Measurements from ENCODE around the gene HNRNPC.
"Not testable (repeated sequence)": the region's sequence is repeated elsewhere in the genome, so short reads cannot be mapped to it uniquely, and the experiment has no call there.

Gene HNRNPC

GRCh38 chr14:21258005-21258888, 11.0 kb downstream of the HNRNPC start:
- no peaks in the 10 kb centered on the region for H3K27me3 ChIP-seq (ENCODE audit: control insufficient read depth in 1 of 2, insufficient read depth in 2 of 2, low read length in 2 of 2)
- peaks cover 10% of the 10 kb centered on the region for H3K4me1 ChIP-seq (ENCODE audit: control insufficient read depth, insufficient read depth, low read length)
- no peaks in the 10 kb centered on the region for H3K9me3 ChIP-seq (ENCODE audit: control insufficient read depth in 2 of 2, low read length in 2 of 2)
- no peak overlapping the region for H3K4me3 ChIP-seq (ENCODE audit: low read length in 2 of 2)
- H3K27ac ChIP-seq (ENCODE audit: low read length) = no peak overlapping the region
- H3K36me3 ChIP-seq (ENCODE audit: control insufficient read depth in 2 of 2, insufficient read depth in 2 of 2, low read length in 2 of 2) = peaks cover 11 to 24% of the 10 kb centered on the region in 2 donors
- H3K9ac ChIP-seq (ENCODE audit: low read length in 2 of 2) = no peak overlapping the region

- no peak overlapping the region for H3K27ac ChIP-seq (ENCODE audit: low read length)
- H3K27me3 ChIP-seq (ENCODE audit: control insufficient read depth in 1 of 2, insufficient read depth in 2 of 2, low read length in 2 of 2) = no peaks in the 10 kb centered on the region
- H3K9me3 ChIP-seq (ENCODE audit: control insufficient read depth in 2 of 2, low read length in 2 of 2) = no peaks in the 10 kb centered on the region
- peaks cover 10% of the 10 kb centered on the region for H3K4me1 ChIP-seq (ENCODE audit: control insufficient read depth, insufficient read depth, low read length)
- no peak overlapping the region for H3K9ac ChIP-seq (ENCODE audit: low read length in 2 of 2)
- H3K36me3 ChIP-seq (ENCODE audit: control insufficient read depth in 2 of 2, insufficient read depth in 2 of 2, low read length in 2 of 2) = peaks cover 8 to 22% of the 10 kb centered on the region in 2 donors
- no peak overlapping the region for H3K4me3 ChIP-seq (ENCODE audit: low read length in 2 of 2)
Observed at GRCh38 chr14:21257394-21257909, 11.8 kb downstream of the HNRNPC start.

- Histone ChIP-seq H3K4me3 (ENCODE audit: low read length in 2 of 2) (no peak overlapping the region), H3K9me3 (ENCODE audit: control insufficient read depth in 2 of 2, low read length in 2 of 2) (no peaks in the 10 kb centered on the region), H3K27ac (ENCODE audit: low read length) (no peak overlapping the region), H3K9ac (ENCODE audit: low read length in 2 of 2) (no peak overlapping the region), H3K4me1 (ENCODE audit: control insufficient read depth, insufficient read depth, low read length) (peaks cover 10% of the 10 kb centered on the region), H3K36me3 (ENCODE audit: control insufficient read depth in 2 of 2, insufficient read depth in 2 of 2, low read length in 2 of 2) (peaks cover 9 to 19% of the 10 kb centered on the region in 2 donors), H3K27me3 (ENCODE audit: control insufficient read depth in 1 of 2, insufficient read depth in 2 of 2, low read length in 2 of 2) (no peaks in the 10 kb centered on the region)
Observed at GRCh38 chr14:21256539-21257393, 12.5 kb downstream of the HNRNPC start.

- Histone ChIP-seq H3K9ac (ENCODE audit: low read length in 2 of 2) (peak overlapping the region in 1 of 2 donors; percentile 15), H3K4me1 (ENCODE audit: control insufficient read depth, insufficient read depth, low read length) (peaks cover 10% of the 10 kb centered on the region), H3K36me3 (ENCODE audit: control insufficient read depth in 2 of 2, insufficient read depth in 2 of 2, low read length in 2 of 2) (peaks cover 13 to 23% of the 10 kb centered on the region in 2 donors)
- H3K27ac ChIP-seq (ENCODE audit: low read length); H3K9me3 ChIP-seq (ENCODE audit: control insufficient read depth in 2 of 2, low read length in 2 of 2); H3K4me3 ChIP-seq (ENCODE audit: low read length in 2 of 2); H3K27me3 ChIP-seq (ENCODE audit: control insufficient read depth in 1 of 2, insufficient read depth in 2 of 2, low read length in 2 of 2): not testable (repeated sequence)
Observed at GRCh38 chr14:21256102-21256447, 13.2 kb downstream of the HNRNPC start.

GRCh38 chr14:21255385-21256101, 13.7 kb downstream of the HNRNPC start:
- peak overlapping the region in 1 of 2 donors; percentile 15 for H3K9ac ChIP-seq (ENCODE audit: low read length in 2 of 2)
- no peak overlapping the region for H3K4me3 ChIP-seq (ENCODE audit: low read length in 2 of 2)
- peaks cover 10% of the 10 kb centered on the region for H3K4me1 ChIP-seq (ENCODE audit: control insufficient read depth, insufficient read depth, low read length)
- no peaks in the 10 kb centered on the region for H3K27me3 ChIP-seq (ENCODE audit: control insufficient read depth in 1 of 2, insufficient read depth in 2 of 2, low read length in 2 of 2)
- H3K27ac ChIP-seq (ENCODE audit: low read length) = no peak overlapping the region
- no peaks in the 10 kb centered on the region for H3K9me3 ChIP-seq (ENCODE audit: control insufficient read depth in 2 of 2, low read length in 2 of 2)
- H3K36me3 ChIP-seq (ENCODE audit: control insufficient read depth in 2 of 2, insufficient read depth in 2 of 2, low read length in 2 of 2) = peaks cover 12 to 26% of the 10 kb centered on the region in 2 donors

- peaks cover 12 to 20% of the 10 kb centered on the region in 2 donors for H3K36me3 ChIP-seq (ENCODE audit: control insufficient read depth in 2 of 2, insufficient read depth in 2 of 2, low read length in 2 of 2)
- H3K27ac ChIP-seq (ENCODE audit: low read length) = no peak overlapping the region
- no peaks in the 10 kb centered on the region for H3K27me3 ChIP-seq (ENCODE audit: control insufficient read depth in 1 of 2, insufficient read depth in 2 of 2, low read length in 2 of 2)
- peaks cover 4% of the 10 kb centered on the region for H3K4me1 ChIP-seq (ENCODE audit: control insufficient read depth, insufficient read depth, low read length)
- H3K9ac ChIP-seq (ENCODE audit: low read length in 2 of 2) = no peak overlapping the region
- no peaks in the 10 kb centered on the region for H3K9me3 ChIP-seq (ENCODE audit: control insufficient read depth in 2 of 2, low read length in 2 of 2)
- H3K4me3 ChIP-seq (ENCODE audit: low read length in 2 of 2) = no peak overlapping the region
Observed at GRCh38 chr14:21252149-21252548, 17.1 kb downstream of the HNRNPC start.

GRCh38 chr14:21251215-21251614, 18.0 kb downstream of the HNRNPC start:
- Histone ChIP-seq H3K4me3 (ENCODE audit: low read length in 2 of 2) (no peak overlapping the region), H3K27me3 (ENCODE audit: control insufficient read depth in 1 of 2, insufficient read depth in 2 of 2, low read length in 2 of 2) (no peaks in the 10 kb centered on the region), H3K27ac (ENCODE audit: low read length) (no peak overlapping the region), H3K9me3 (ENCODE audit: control insufficient read depth in 2 of 2, low read length in 2 of 2) (no peaks in the 10 kb centered on the region), H3K9ac (ENCODE audit: low read length in 2 of 2) (no peak overlapping the region), H3K4me1 (ENCODE audit: control insufficient read depth, insufficient read depth, low read length) (peaks cover 4% of the 10 kb centered on the region), H3K36me3 (ENCODE audit: control insufficient read depth in 2 of 2, insufficient read depth in 2 of 2, low read length in 2 of 2) (peaks cover 12 to 14% of the 10 kb centered on the region in 2 donors)

- Histone ChIP-seq H3K4me1 (ENCODE audit: control insufficient read depth, insufficient read depth, low read length) (peaks cover 9% of the 10 kb centered on the region), H3K4me3 (ENCODE audit: low read length in 2 of 2) (no peak overlapping the region), H3K36me3 (ENCODE audit: control insufficient read depth in 2 of 2, insufficient read depth in 2 of 2, low read length in 2 of 2) (peaks cover 14 to 18% of the 10 kb centered on the region in 2 donors)
Observed at GRCh38 chr14:21248739-21249411, 20.4 kb downstream of the HNRNPC start.

GRCh38 chr14:21248338-21248737, 20.9 kb downstream of the HNRNPC start:
- H3K27ac ChIP-seq (ENCODE audit: low read length) = no peak overlapping the region
- H3K4me1 ChIP-seq (ENCODE audit: control insufficient read depth, insufficient read depth, low read length) = peaks cover 9% of the 10 kb centered on the region
- no peaks in the 10 kb centered on the region for H3K9me3 ChIP-seq (ENCODE audit: control insufficient read depth in 2 of 2, low read length in 2 of 2)
- peaks cover 14 to 18% of the 10 kb centered on the region in 2 donors for H3K36me3 ChIP-seq (ENCODE audit: control insufficient read depth in 2 of 2, insufficient read depth in 2 of 2, low read length in 2 of 2)
- no peak overlapping the region for H3K9ac ChIP-seq (ENCODE audit: low read length in 2 of 2)
- H3K27me3 ChIP-seq (ENCODE audit: control insufficient read depth in 1 of 2, insufficient read depth in 2 of 2, low read length in 2 of 2) = no peaks in the 10 kb centered on the region
- no peak overlapping the region for H3K4me3 ChIP-seq (ENCODE audit: low read length in 2 of 2)

More at GRCh38 chr14:21248739-21249411, 20.4 kb downstream of the HNRNPC start:
- Histone ChIP-seq H3K9me3 (ENCODE audit: control insufficient read depth in 2 of 2, low read length in 2 of 2) (no peaks in the 10 kb centered on the region), H3K9ac (ENCODE audit: low read length in 2 of 2) (no peak overlapping the region), H3K27me3 (ENCODE audit: control insufficient read depth in 1 of 2, insufficient read depth in 2 of 2, low read length in 2 of 2) (no peaks in the 10 kb centered on the region), H3K27ac (ENCODE audit: low read length) (no peak overlapping the region)

GRCh38 chr14:21245813-21246212, 23.4 kb downstream of the HNRNPC start:
- Histone ChIP-seq H3K36me3 (ENCODE audit: control insufficient read depth in 2 of 2, insufficient read depth in 2 of 2, low read length in 2 of 2) (peaks cover 10 to 19% of the 10 kb centered on the region in 2 donors), H3K4me1 (ENCODE audit: control insufficient read depth, insufficient read depth, low read length) (peaks cover 9% of the 10 kb centered on the region), H3K4me3 (ENCODE audit: low read length in 2 of 2) (no peak overlapping the region), H3K27me3 (ENCODE audit: control insufficient read depth in 1 of 2, insufficient read depth in 2 of 2, low read length in 2 of 2) (no peaks in the 10 kb centered on the region), H3K9me3 (ENCODE audit: control insufficient read depth in 2 of 2, low read length in 2 of 2) (no peaks in the 10 kb centered on the region), H3K27ac (ENCODE audit: low read length) (no peak overlapping the region), H3K9ac (ENCODE audit: low read length in 2 of 2) (no peak overlapping the region)
